Breast epithelium (tissue), 4 donors: ENCODE measurements around the gene DHRS11. TPM values are rescaled to one million over a fixed set of nuclear protein-coding genes. Genes with fewer than 3 reads are reported as not detected.
A peak's percentile ranks its signal among the peaks of the same experiment; 100 is the strongest.

Source experiments
- DNase-seq, 2 donors: peaks; one replicate each; pipeline ENCODE4 v3.0.0-alpha.2; 2019; ENCODE audit warnings: low spot score in 2 of 2
- H3K27ac ChIP-seq, 2 donors: fragments of 200-600 bp; sonication (generic) in 1 of 2; one replicate each; pipeline ENCODE4 v1.5.1; 2016 to 2019; ENCODE audit warnings: mild to moderate bottlenecking in 1 of 2
- H3K27me3 ChIP-seq, 2 donors: fragments of 200-600 bp; sonication (generic) in 1 of 2; one replicate each; pipeline versions ENCODE4 v1.5.1 to v1.6.0; 2017 to 2019; ENCODE audit warnings: control low read depth in 1 of 2, mild to moderate bottlenecking in 1 of 2
- H3K36me3 ChIP-seq: fragments of 200-600 bp; one replicate; pipeline ENCODE4 v1.5.1; 2019
- H3K4me1 ChIP-seq, 2 donors: fragments of 200-600 bp; sonication (generic); one replicate each; pipeline ENCODE4 v1.5.1; 2016 to 2019; ENCODE audit warnings: control low read depth in 1 of 2
- H3K4me3 ChIP-seq, 3 donors: fragments of 200-600 bp; sonication (generic); 1 replicate in 2 of 3; 2 replicates in 1 of 3; pipeline ENCODE4 v1.5.1; 2016 to 2019; ENCODE audit warnings: mild to moderate bottlenecking in 3 of 3, moderate library complexity in 2 of 3
- H3K9me3 ChIP-seq, 2 donors: fragments of 200-600 bp; sonication (generic) in 1 of 2; one replicate each; pipeline ENCODE4 v1.5.1; 2016 to 2019; ENCODE audit warnings: control low read depth in 1 of 2
- CTCF ChIP-seq, 3 donors: fragments of 450-650 bp; IDR thresholded peaks; one replicate each; pipeline ENCODE4 v1.5.1; 2016 to 2017; ENCODE audit warnings: antibody characterized with exemption in 3 of 3, mild to moderate bottlenecking in 3 of 3, moderate library complexity in 3 of 3
- POLR2A ChIP-seq: fragments of 450-650 bp; IDR thresholded peaks from one replicate; pipeline ENCODE4 v1.6.1; 2016; ENCODE audit warnings: antibody characterized with exemption, mild to moderate bottlenecking, moderate library complexity
- POLR2AphosphoS5 ChIP-seq, 3 donors: sonication (generic); formaldehyde crosslinking; IDR thresholded peaks; one replicate each; pipeline ENCODE4 v1.6.1; 2017; ENCODE audit warnings: antibody characterized with exemption in 3 of 3
- intact Hi-C: fragments of 100-400 bp; cut with DNase I; formaldehyde crosslinking; loops from one replicate; pipeline ENCODE4 v1.15.1; 2023; ENCODE audit warnings: low total_unique reads
- total RNA-seq, 3 donors: library from RNA; depleted of rRNA; stranded (reverse); fragments of >200 nt; gene quantifications; one replicate each; pipeline ENCODE4 v1.1.0, GENCODE V29; 2016

The DHRS11 gene
- total RNA-seq, 3 donors from 2014 or later, result 11.4 to 14.1 (median 11.5) TPM

GRCh38 chr17:36608794-36609497 lies 17.3 kb downstream of the DHRS11 start:
- intact Hi-C loops, result loop anchor here (5.0 kb wide), 1 partner anchor 1708 kb away; no protein-coding TSS in a partner anchor
- no peak for DNase-seq
- peak overlapping the region in 1 of 3 donors; percentile 7 for H3K4me3 ChIP-seq

GRCh38 chr17:36609498-36609862 lies 17.8 kb downstream of the DHRS11 start:
- no peaks in the 10 kb centered on the region for H3K4me1 ChIP-seq
- H3K36me3 ChIP-seq, result no peaks in the 10 kb centered on the region
- no peak overlapping the region for H3K4me3 ChIP-seq
- no peaks in the 10 kb centered on the region for H3K9me3 ChIP-seq
- no peak for DNase-seq
- no peaks in the 10 kb centered on the region for H3K27me3 ChIP-seq
- TF ChIP-seq POLR2A, result no peak
- TF ChIP-seq CTCF (IDR thresholded peaks at IDR 0.05), result no peak
- TF ChIP-seq POLR2AphosphoS5 (IDR thresholded peaks at IDR 0.05), result no peak
- H3K27ac ChIP-seq, result no peak overlapping the region
- intact Hi-C loops, result loop anchor here (5.0 kb wide), 1 partner anchor 1708 kb away; no protein-coding TSS in a partner anchor

More at GRCh38 chr17:36608794-36609497, 17.3 kb downstream of the DHRS11 start:
- Histone ChIP-seq H3K27me3 (no peaks in the 10 kb centered on the region), H3K36me3 (no peaks in the 10 kb centered on the region), H3K9me3 (no peaks in the 10 kb centered on the region), H3K4me1 (no peaks in the 10 kb centered on the region), H3K27ac (no peak overlapping the region)
- no peak for TF ChIP-seq POLR2A
- peak in 1 of 3 donors; percentile 13 for TF ChIP-seq CTCF (IDR thresholded peaks at IDR 0.05)

- Histone ChIP-seq H3K4me3 (no peak overlapping the region), H3K4me1 (no peaks in the 10 kb centered on the region), H3K27ac (no peak overlapping the region), H3K36me3 (no peaks in the 10 kb centered on the region), H3K27me3 (no peaks in the 10 kb centered on the region), H3K9me3 (no peaks in the 10 kb centered on the region)
- intact Hi-C loops, result no loop called here
- no peak for DNase-seq
- no peak for TF ChIP-seq POLR2AphosphoS5 (IDR thresholded peaks at IDR 0.05)
- no peak for TF ChIP-seq CTCF (IDR thresholded peaks at IDR 0.05)
- no peak for TF ChIP-seq POLR2A
Observed at GRCh38 chr17:36610474-36610873, 18.8 kb downstream of the DHRS11 start.

- intact Hi-C loops, result no loop called here
- no peak for DNase-seq
Observed at GRCh38 chr17:36611345-36612072, 19.8 kb downstream of the DHRS11 start.

More at GRCh38 chr17:36611345-36612072, 19.8 kb downstream of the DHRS11 start:
- H3K36me3 ChIP-seq, result no peaks in the 10 kb centered on the region
- H3K27me3 ChIP-seq, result no peaks in the 10 kb centered on the region
- no peaks in the 10 kb centered on the region for H3K4me1 ChIP-seq
- no peak overlapping the region for H3K27ac ChIP-seq
- TF ChIP-seq POLR2AphosphoS5 (IDR thresholded peaks at IDR 0.05), result no peak
- no peak for TF ChIP-seq POLR2A
- no peak for TF ChIP-seq CTCF (IDR thresholded peaks at IDR 0.05)
- H3K9me3 ChIP-seq, result no peaks in the 10 kb centered on the region
- H3K4me3 ChIP-seq, result no peak overlapping the region
